CD1c-positive myeloid dendritic cell (primary cell): Measurements from ENCODE around the gene OR8D1.
"Not testable (repeated sequence)": the region's sequence is repeated elsewhere in the genome, so short reads cannot be mapped to it uniquely, and the experiment has no call there.

Experiments used
- DNase-seq: peaks from one replicate; pipeline ENCODE4 v3.0.0-alpha.2; 2016; ENCODE audit errors: extremely low spot score

The OR8D1 gene

DNA sequence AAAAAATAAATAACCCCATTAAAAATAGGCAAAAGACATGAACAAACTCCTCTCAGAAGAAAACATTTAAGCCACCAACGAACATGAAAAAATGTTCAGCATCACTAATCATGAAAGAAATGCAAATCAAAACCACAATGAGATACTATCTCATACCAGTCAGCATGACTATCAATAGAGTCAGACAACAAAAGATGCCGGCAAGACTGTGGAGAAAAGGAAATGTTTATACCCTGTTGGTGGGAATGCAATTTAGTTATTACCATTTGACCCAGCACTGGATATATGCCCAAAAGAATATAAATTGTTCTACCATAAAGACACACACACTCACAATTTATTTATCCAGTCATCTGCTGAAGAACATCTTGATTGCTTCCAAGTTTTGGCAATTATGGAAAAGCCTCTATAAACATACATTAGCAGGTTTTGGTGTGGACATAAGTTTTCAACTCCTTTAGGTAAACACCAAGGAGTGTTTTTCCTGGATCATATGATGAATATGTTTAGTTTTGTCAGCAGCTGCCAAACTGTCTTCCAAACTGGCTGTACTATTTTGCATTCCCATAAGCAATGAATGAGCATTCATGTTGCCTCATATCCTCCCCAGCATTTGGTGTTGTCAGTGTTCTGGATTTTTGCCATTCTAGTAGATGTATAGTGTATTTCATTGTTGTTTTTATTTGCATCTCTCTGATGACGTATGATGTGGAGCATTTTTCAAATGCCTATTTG lies 28.0 kb downstream of the OR8D1 start:
- DNase-seq, result no peak

DNA sequence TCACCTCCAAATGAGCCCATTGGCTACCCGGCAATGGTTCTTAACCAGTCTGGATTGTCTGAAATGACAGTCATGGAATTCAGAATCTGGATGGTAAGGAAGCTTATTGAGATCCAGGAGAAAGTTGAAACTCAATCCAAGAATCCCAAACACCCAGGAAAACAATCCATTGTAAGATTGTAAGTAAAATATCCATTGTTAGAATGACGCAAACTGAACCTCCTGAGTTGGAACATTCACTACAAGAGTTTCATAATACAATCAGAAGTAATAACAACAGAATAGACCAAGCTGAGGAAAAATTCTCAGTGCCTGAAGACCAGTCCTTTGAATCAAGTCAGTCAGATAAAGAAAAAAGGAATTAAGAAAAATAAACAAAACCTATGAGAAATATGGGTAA lies 35.5 kb downstream of the OR8D1 start:
- DNase-seq, result no peak

DNA sequence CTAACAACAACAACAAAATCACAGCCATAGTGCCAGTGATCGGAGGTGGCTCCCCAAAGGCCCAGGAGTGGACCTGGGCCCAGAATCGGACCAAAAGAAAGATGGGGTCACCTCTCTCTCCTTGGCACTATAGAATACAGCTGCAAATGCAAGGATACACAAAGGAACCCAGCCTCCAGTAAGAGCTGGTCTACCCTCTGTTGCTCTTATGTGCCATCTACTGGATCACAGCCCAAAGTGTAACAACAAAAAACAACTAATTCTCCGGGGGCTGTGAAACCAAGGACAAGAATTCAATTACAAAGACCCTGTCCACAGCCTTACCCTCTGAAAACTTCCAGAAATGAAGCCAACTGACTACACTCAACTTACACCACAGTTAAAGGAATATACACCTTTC lies 35.9 kb downstream of the OR8D1 start:
- no peak for DNase-seq

DNA sequence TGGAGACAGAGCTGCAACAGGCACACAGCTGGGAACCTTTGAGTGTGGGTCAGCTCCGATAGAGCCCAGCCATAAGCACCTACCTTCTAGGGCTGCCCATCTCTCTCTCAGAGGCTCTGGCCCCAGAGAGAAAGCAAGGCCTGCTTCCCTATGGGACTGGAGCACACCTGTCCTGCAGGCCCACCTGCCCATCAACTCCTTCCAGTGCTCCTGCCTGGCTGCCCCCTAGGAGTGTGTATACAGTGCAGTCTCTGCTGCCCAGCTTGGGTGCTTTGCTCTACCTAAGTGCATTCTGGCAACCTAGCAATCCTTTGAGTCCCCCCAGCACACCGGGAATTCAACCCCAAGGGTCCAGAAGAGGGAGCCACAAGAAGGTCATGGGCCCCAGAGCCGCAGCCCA lies 36.5 kb downstream of the OR8D1 start:
- no peak for DNase-seq

DNA sequence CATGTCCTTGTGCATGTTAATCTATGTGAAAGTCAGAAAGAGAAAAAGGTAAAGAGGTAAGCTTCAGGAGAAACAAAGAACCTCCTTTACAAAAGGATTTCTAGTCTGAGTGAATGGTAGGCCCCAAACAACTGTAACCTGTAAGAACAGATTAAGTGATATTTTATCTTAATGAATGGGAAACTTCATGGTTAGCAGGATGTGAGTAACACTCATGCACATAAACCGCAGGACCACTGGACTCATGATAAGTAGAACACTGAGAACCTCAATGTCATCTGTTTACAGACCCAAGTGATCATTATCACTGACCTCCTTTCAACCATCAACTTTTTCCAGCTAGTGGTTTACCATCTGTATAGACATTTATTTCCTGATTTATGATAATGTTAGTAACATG lies 37.7 kb downstream of the OR8D1 start:
- no peak for DNase-seq

DNA sequence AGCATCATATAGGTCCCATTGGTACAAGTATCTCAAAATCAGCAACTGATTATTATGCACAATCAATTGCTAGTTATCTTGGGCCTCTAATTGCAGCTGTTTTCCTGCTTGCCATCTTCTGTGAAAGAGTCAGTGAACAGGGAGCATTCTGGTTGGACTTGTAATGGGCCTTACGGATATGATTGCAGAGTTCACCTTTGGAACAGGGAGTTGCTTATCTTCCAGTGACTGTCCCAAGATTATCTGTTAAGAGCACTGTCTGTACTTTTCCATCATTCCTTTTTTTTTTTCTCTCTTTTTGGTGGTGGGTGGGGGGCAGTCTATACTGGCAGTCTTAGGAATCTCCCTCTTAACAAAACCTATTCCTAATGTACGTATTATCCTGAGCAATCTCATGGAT lies 39.7 kb downstream of the OR8D1 start:
- DNase-seq, result no peak

DNA sequence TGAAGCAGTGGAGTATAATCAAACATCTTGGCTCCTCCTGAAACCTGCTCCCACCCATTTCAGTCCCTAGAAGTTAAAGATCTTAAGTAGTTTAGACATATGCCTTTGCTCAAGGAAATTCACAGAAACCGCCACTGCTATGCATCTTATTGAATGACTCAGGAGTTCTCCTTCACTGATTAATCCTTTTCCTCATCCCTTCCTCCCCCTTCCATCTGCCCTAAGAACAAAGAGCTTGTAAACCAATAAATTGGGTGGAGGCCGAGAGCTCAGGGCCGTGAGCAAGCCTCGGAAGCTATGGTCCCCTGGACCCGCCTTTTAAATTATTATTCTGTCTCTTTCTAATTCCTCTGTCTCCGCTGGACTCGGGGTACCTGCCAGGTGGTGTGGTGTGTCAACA lies 42.9 kb downstream of the OR8D1 start:
- DNase-seq, result not testable (repeated sequence)

DNA sequence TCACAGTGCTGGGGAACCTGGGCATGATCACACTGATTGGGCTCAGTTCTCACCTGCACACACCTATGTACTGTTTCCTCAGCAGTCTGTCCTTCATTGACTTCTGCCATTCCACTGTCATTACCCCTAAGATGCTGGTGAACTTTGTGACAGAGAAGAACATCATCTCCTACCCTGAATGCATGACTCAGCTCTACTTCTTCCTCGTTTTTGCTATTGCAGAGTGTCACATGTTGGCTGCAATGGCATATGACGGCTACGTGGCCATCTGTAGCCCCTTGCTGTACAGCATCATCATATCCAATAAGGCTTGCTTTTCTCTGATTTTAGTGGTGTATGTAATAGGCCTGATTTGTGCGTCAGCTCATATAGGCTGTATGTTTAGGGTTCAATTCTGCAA lies 48.7 kb downstream of the OR8D1 start:
- DNase-seq, result peak; percentile 49

DNA sequence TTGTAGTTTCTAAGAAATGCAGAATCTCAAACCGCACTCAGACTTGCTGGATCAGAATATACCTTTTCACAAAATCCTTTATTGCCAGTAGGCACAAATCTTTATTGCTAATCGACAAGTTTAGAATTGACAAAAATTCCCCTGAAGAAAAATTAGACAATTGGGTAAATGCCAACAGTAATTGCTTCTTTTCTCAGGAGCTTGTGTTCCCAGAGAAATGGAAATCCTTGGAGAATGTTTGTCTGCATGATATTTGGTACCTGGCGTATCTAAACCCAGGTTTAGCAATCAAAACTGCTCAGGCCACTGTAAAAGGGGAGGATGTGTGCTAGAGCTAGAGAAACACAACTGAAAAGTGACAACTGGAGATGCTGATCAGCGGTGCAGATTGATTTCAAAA lies 57.7 kb downstream of the OR8D1 start, which contains the start of gene OR8G5:
Gene OR8G5, plus strand, starts transcription at position 301 of the 400 bp plus-strand sequence. CDS start 8,556 bp downstream, outside the sequence.
- DNase-seq, result no peak
